T-helper 9 cell (primary cell): ENCODE results near the gene TRAF1.
"Not testable (repeated sequence)": the region's sequence is repeated elsewhere in the genome, so short reads cannot be mapped to it uniquely, and the experiment has no call there.

Experiments used
- DNase-seq: peaks from one replicate; pipeline ENCODE4 v3.0.0-alpha.2; 2020
- total RNA-seq, 2 donors: gene quantifications; one replicate each; lab custom pipeline; 2026; lab: John Stamatoyannopoulos, UW

The TRAF1 gene
- 336 to 421 reads per million in 2 donors for total RNA-seq

GRCh38 chr9:120926397-120926928, at the start of gene TRAF1:
TRAF1 (minus strand) TSS chr9:120926796; CDS start chr9:120926075, 721 bp downstream.
- DNase-seq: peak; percentile 25

- no peak for DNase-seq
Observed at GRCh38 chr9:120974921-120975320, 48.3 kb upstream of the TRAF1 start.

GRCh38 chr9:120974181-120974580, 47.6 kb upstream of the TRAF1 start:
- DNase-seq: no peak

GRCh38 chr9:120971938-120972337, 45.3 kb upstream of the TRAF1 start:
- no peak for DNase-seq

- not testable (repeated sequence) for DNase-seq
Observed at GRCh38 chr9:120971471-120971870, 44.9 kb upstream of the TRAF1 start.

GRCh38 chr9:120970244-120970643, 43.6 kb upstream of the TRAF1 start:
- no peak for DNase-seq

- DNase-seq: no peak
Observed at GRCh38 chr9:120966013-120966369, 39.4 kb upstream of the TRAF1 start.

GRCh38 chr9:120965344-120966012, 38.9 kb upstream of the TRAF1 start:
- DNase-seq: no peak

- no peak for DNase-seq
Observed at GRCh38 chr9:120961936-120962335, 35.3 kb upstream of the TRAF1 start.

- no peak for DNase-seq
Observed at GRCh38 chr9:120960001-120960400, 33.4 kb upstream of the TRAF1 start.

- no peak for DNase-seq
Observed at GRCh38 chr9:120956862-120957261, 30.3 kb upstream of the TRAF1 start.

- DNase-seq: no peak
Observed at GRCh38 chr9:120951960-120952618, 25.5 kb upstream of the TRAF1 start.

- no peak for DNase-seq
Observed at GRCh38 chr9:120950421-120951388, 24.1 kb upstream of the TRAF1 start.

- no peak for DNase-seq
Observed at GRCh38 chr9:120949290-120949689, 22.7 kb upstream of the TRAF1 start.

- DNase-seq: no peak
Observed at GRCh38 chr9:120948824-120949223, 22.2 kb upstream of the TRAF1 start.

- DNase-seq: no peak
Observed at GRCh38 chr9:120947222-120947621, 20.6 kb upstream of the TRAF1 start.

- no peak for DNase-seq
Observed at GRCh38 chr9:120946259-120946658, 19.7 kb upstream of the TRAF1 start.

- DNase-seq: no peak
Observed at GRCh38 chr9:120944948-120945347, 18.4 kb upstream of the TRAF1 start.

- DNase-seq: no peak
Observed at GRCh38 chr9:120944434-120944843, 17.8 kb upstream of the TRAF1 start.

GRCh38 chr9:120942186-120943001, 15.8 kb upstream of the TRAF1 start:
- no peak for DNase-seq

GRCh38 chr9:120941046-120941770, 14.6 kb upstream of the TRAF1 start:
- DNase-seq: no peak
